Caco-2 (cell line): ENCODE data around the gene GPR183. TPM values are rescaled to one million over a fixed set of nuclear protein-coding genes. Genes with fewer than 3 reads are reported as not detected.

Source experiments
- BruUV-seq: library from RNA; stranded (reverse); fragments of 400-500 nt; replicated peaks from 2 replicates; lab custom pipeline; 2021; lab: Mats Ljungman, UMichigan
- CTCF ChIA-PET: fragments of 300-600 bp; sonication (Branson Sonifier 250); formaldehyde crosslinking; loops from one replicate; lab custom pipeline; 2022; ENCODE audit warnings: antibody characterized with exemption; lab: Charles Lee
- POLR2A ChIA-PET: fragments of 300-600 bp; sonication (Branson Sonifier 250); formaldehyde crosslinking; loops from one replicate; lab custom pipeline; 2022; ENCODE audit warnings: antibody characterized with exemption; lab: Charles Lee
- DNase-seq, 2 experiments: peaks; one replicate each; pipeline versions ENCODE4 v3.0.0 to v3.0.0-alpha.2; 2020 to 2022
- H3K27me3 ChIP-seq: replicated peaks from 2 replicates; pipeline ENCODE4 v1.6.0; 2011; ENCODE audit warnings: low read length; ENCODE audit not compliant: control insufficient read depth, insufficient read depth
- H3K36me3 ChIP-seq: 2 replicates; pipeline ENCODE4 v1.5.1; 2011; ENCODE audit warnings: low read length; ENCODE audit not compliant: control insufficient read depth, insufficient read depth
- H3K4me1 ChIP-seq: fragments of 250-450 bp; sonication (Bioruptor Pico); 2 replicates; pipeline ENCODE4 v1.5.1; 2020; ENCODE audit warnings: mild to moderate bottlenecking
- H3K4me3 ChIP-seq: 2 replicates; pipeline ENCODE4 v1.5.1; 2011; ENCODE audit warnings: low read depth, mild to moderate bottlenecking, control low read depth, low read length
- H3K9me3 ChIP-seq: fragments of 250-450 bp; sonication (Bioruptor Pico); 2 replicates; pipeline ENCODE4 v1.5.1; 2020; ENCODE audit warnings: mild to moderate bottlenecking, moderate library complexity
- H3K27ac Mint-ChIP-seq: one replicate; pipeline ENCODE4 v1.8.0; 2022; ENCODE audit warnings: mixed read lengths; ENCODE audit not compliant: unreplicated experiment
- H3K27me3 Mint-ChIP-seq: one replicate; pipeline ENCODE4 v1.8.0; 2022; ENCODE audit warnings: mixed read lengths; ENCODE audit not compliant: insufficient read depth, unreplicated experiment
- H3K36me3 Mint-ChIP-seq: one replicate; pipeline ENCODE4 v1.8.0; 2022; ENCODE audit warnings: mild to moderate bottlenecking, mixed read lengths; ENCODE audit not compliant: insufficient read depth, unreplicated experiment
- H3K4me1 Mint-ChIP-seq: one replicate; pipeline ENCODE4 v1.8.0; 2022; ENCODE audit warnings: low read depth, mixed read lengths; ENCODE audit not compliant: unreplicated experiment
- H3K4me3 Mint-ChIP-seq: one replicate; pipeline ENCODE4 v1.8.0; 2022; ENCODE audit warnings: mild to moderate bottlenecking, moderate library complexity, mixed read lengths; ENCODE audit not compliant: unreplicated experiment
- H3K9me3 Mint-ChIP-seq: one replicate; pipeline ENCODE4 v1.8.0; 2022; ENCODE audit warnings: mixed read lengths; ENCODE audit not compliant: unreplicated experiment
- CTCF ChIP-seq, 2 experiments: fragments of 200-600 bp in 1 of 2; IDR thresholded peaks; 1 replicate in 1 of 2; 2 replicates in 1 of 2; pipeline versions ENCODE4 v1.5.1 to v1.8.0; 2011 to 2022; ENCODE audit warnings: antibody characterized with exemption in 1 of 2, control low read depth in 1 of 2, inconsistent platforms in 1 of 2, low read depth in 1 of 2, low read length in 1 of 2, mild to moderate bottlenecking in 1 of 2, moderate library complexity in 1 of 2; ENCODE audit not compliant: insufficient read depth in 1 of 2, severe bottlenecking in 1 of 2, unreplicated experiment in 1 of 2
- intact Hi-C: fragments of 100-400 bp; cut with micrococcal nuclease; formaldehyde crosslinking; loops from one replicate; pipeline ENCODE4 v1.10.0; 2022; ENCODE audit not compliant: unreplicated experiment
- total RNA-seq: library from RNA; stranded (reverse); gene quantifications from 2 replicates; pipeline ENCODE4 v1.2.3, GENCODE V29; 2022

GPR183 gene
- total RNA-seq, 1 experiment from 2014 or later = not detected

- no peaks in the 10 kb centered on the region for H3K4me1 ChIP-seq
- no peak for DNase-seq
- Mint-ChIP-seq H3K4me1 (peaks cover 7% of the 10 kb centered on the region), H3K36me3 (peaks cover 42% of the 10 kb centered on the region), H3K27ac (no peak overlapping the region), H3K4me3 (no peak overlapping the region), H3K27me3 (no peaks in the 10 kb centered on the region), H3K9me3 (no peaks in the 10 kb centered on the region)
- no peak overlapping the region for H3K4me3 ChIP-seq
- ChIA-PET CTCF (no interaction called here), POLR2A (no interaction called here)
- H3K27me3 ChIP-seq = no peaks in the 10 kb centered on the region
- TF ChIP-seq CTCF (IDR thresholded peaks at IDR 0.05; ENCODE audit: insufficient read depth in 1 of 2, low read depth in 1 of 2, low read length in 1 of 2, severe bottlenecking in 1 of 2, unreplicated experiment in 1 of 2) = no peak
- intact Hi-C loops = no loop called here
- H3K36me3 ChIP-seq = peaks cover 9% of the 10 kb centered on the region
- no peaks in the 10 kb centered on the region for H3K9me3 ChIP-seq
- BruUV-seq = no TSS peak
Measured at GRCh38 chr13:99355267-99356011, 48.2 kb upstream of the GPR183 start.

GRCh38 chr13:99354371-99354951, 47.3 kb upstream of the GPR183 start:
- Mint-ChIP-seq H3K4me3 (no peak overlapping the region), H3K9me3 (no peaks in the 10 kb centered on the region), H3K27ac (no peak overlapping the region), H3K4me1 (peaks cover 7% of the 10 kb centered on the region), H3K27me3 (no peaks in the 10 kb centered on the region), H3K36me3 (peaks cover 38% of the 10 kb centered on the region)
- DNase-seq = no peak
- Histone ChIP-seq H3K4me1 (no peaks in the 10 kb centered on the region), H3K9me3 (no peaks in the 10 kb centered on the region), H3K4me3 (no peak overlapping the region), H3K27me3 (no peaks in the 10 kb centered on the region), H3K36me3 (peaks cover 9% of the 10 kb centered on the region)
- CTCF ChIA-PET = no interaction called here
- POLR2A ChIA-PET = no interaction called here
- TF ChIP-seq CTCF (IDR thresholded peaks at IDR 0.05; ENCODE audit: insufficient read depth in 1 of 2, low read depth in 1 of 2, low read length in 1 of 2, severe bottlenecking in 1 of 2, unreplicated experiment in 1 of 2) = no peak
- intact Hi-C loops = no loop called here
- no TSS peak for BruUV-seq

- DNase-seq = no peak
- POLR2A ChIA-PET = interaction anchor here (0.6 kb wide), 1 partner anchor 18 kb away, joined by 3 read pairs; no protein-coding TSS in a partner anchor
- no peaks in the 10 kb centered on the region for H3K4me1 ChIP-seq
- Mint-ChIP-seq H3K36me3 (peaks cover 38% of the 10 kb centered on the region), H3K4me3 (no peak overlapping the region), H3K27ac (no peak overlapping the region), H3K9me3 (no peaks in the 10 kb centered on the region), H3K4me1 (peaks cover 7% of the 10 kb centered on the region), H3K27me3 (no peaks in the 10 kb centered on the region)
- H3K36me3 ChIP-seq = peaks cover 9% of the 10 kb centered on the region
- H3K4me3 ChIP-seq = no peak overlapping the region
- no peak for TF ChIP-seq CTCF (IDR thresholded peaks at IDR 0.05; ENCODE audit: insufficient read depth in 1 of 2, low read depth in 1 of 2, low read length in 1 of 2, severe bottlenecking in 1 of 2, unreplicated experiment in 1 of 2)
- intact Hi-C loops = no loop called here
- CTCF ChIA-PET = no interaction called here
- H3K9me3 ChIP-seq = no peaks in the 10 kb centered on the region
- BruUV-seq = no TSS peak
- no peaks in the 10 kb centered on the region for H3K27me3 ChIP-seq
Measured at GRCh38 chr13:99353836-99354235, 46.6 kb upstream of the GPR183 start.
